ENCODE results near the gene C5AR2.
"Not testable (repeated sequence)": the region's sequence is repeated elsewhere in the genome, so short reads cannot be mapped to it uniquely, and the experiment has no call there.

C5AR2 gene

GRCh38 chr19:47331931-47332547 lies at the start of gene C5AR2:
Gene C5AR2, plus strand, starts transcription at chr19:47332175. Its CDS starts 8,625 bp downstream, at chr19:47340800.
- no peak for DNase-seq

GRCh38 chr19:47283405-47284059 lies 48.4 kb upstream of the C5AR2 start:
- no peak for DNase-seq

- DNase-seq: peak; percentile 5
Observed at GRCh38 chr19:47284324-47284899, 47.6 kb upstream of the C5AR2 start.

GRCh38 chr19:47296036-47296435 lies 35.9 kb upstream of the C5AR2 start:
- DNase-seq: peak; percentile 69

GRCh38 chr19:47300867-47301266 lies 31.1 kb upstream of the C5AR2 start:
- not testable (repeated sequence) for DNase-seq

GRCh38 chr19:47302249-47302648 lies 29.7 kb upstream of the C5AR2 start:
- DNase-seq: no peak

- no peak for DNase-seq
Observed at GRCh38 chr19:47303966-47304365, 28.0 kb upstream of the C5AR2 start.

- peak; percentile 0 for DNase-seq
Observed at GRCh38 chr19:47305309-47305751, 26.6 kb upstream of the C5AR2 start.

- no peak for DNase-seq
Observed at GRCh38 chr19:47306303-47306702, 25.7 kb upstream of the C5AR2 start.

GRCh38 chr19:47309038-47309437 lies 22.9 kb upstream of the C5AR2 start:
- no peak for DNase-seq

GRCh38 chr19:47309608-47310007 lies 22.4 kb upstream of the C5AR2 start, which contains the start of gene C5AR1:
Gene C5AR1, plus strand, starts transcription at chr19:47309861. Its CDS starts 35 bp downstream, at chr19:47309896.
- DNase-seq: no peak

GRCh38 chr19:47310323-47310722 lies 21.7 kb upstream of the C5AR2 start:
- no peak for DNase-seq

GRCh38 chr19:47310819-47311218 lies 21.2 kb upstream of the C5AR2 start:
- peak; percentile 20 for DNase-seq

GRCh38 chr19:47312366-47313006 lies 19.5 kb upstream of the C5AR2 start:
- no peak for DNase-seq

GRCh38 chr19:47313754-47314295 lies 18.1 kb upstream of the C5AR2 start:
- DNase-seq: no peak

GRCh38 chr19:47315125-47315821 lies 16.7 kb upstream of the C5AR2 start:
- DNase-seq: no peak

- no peak for DNase-seq
Observed at GRCh38 chr19:47316513-47316912, 15.5 kb upstream of the C5AR2 start.

GRCh38 chr19:47319923-47320871 lies 11.8 kb upstream of the C5AR2 start:
- no peak for DNase-seq

GRCh38 chr19:47321630-47322029 lies 10.3 kb upstream of the C5AR2 start:
- DNase-seq: no peak

- no peak for DNase-seq
Observed at GRCh38 chr19:47322058-47322457, 9.9 kb upstream of the C5AR2 start.

- DNase-seq: no peak
Observed at GRCh38 chr19:47323409-47323808, 8.6 kb upstream of the C5AR2 start.

GRCh38 chr19:47323872-47324271 lies 8.1 kb upstream of the C5AR2 start:
- DNase-seq: no peak

Measured in NCI-H1092 (cell line).